Measurements from ENCODE around the gene ADRM1.

ADRM1 gene

GRCh38 chr20:62326559-62326958, 23.8 kb downstream of the ADRM1 start:
- no peak overlapping the region for H3K4me3 ChIP-seq (ENCODE audit: low read depth, low read length)
- no peak for DNase-seq (ENCODE audit: low read depth, low spot score)
- in situ Hi-C loops (cut with HindIII; ENCODE audit: low sequenced_read_pairs), result no loop called here
- no peak for TF ChIP-seq CTCF (IDR thresholded peaks at IDR 0.05; ENCODE audit: low read depth, low read length)

GRCh38 chr20:62326959-62327725, 24.3 kb downstream of the ADRM1 start:
- no peak overlapping the region for H3K4me3 ChIP-seq (ENCODE audit: low read depth, low read length)
- in situ Hi-C loops (cut with HindIII; ENCODE audit: low sequenced_read_pairs), result no loop called here
- DNase-seq (ENCODE audit: low read depth, low spot score), result no peak
- no peak for TF ChIP-seq CTCF (IDR thresholded peaks at IDR 0.05; ENCODE audit: low read depth, low read length)

- in situ Hi-C loops (cut with HindIII; ENCODE audit: low sequenced_read_pairs), result no loop called here
- DNase-seq (ENCODE audit: low read depth, low spot score), result no peak
- no peak for TF ChIP-seq CTCF (IDR thresholded peaks at IDR 0.05; ENCODE audit: low read depth, low read length)
- H3K4me3 ChIP-seq (ENCODE audit: low read depth, low read length), result no peak overlapping the region
Observed at GRCh38 chr20:62327726-62328495, 25.1 kb downstream of the ADRM1 start.

- no peak for TF ChIP-seq CTCF (IDR thresholded peaks at IDR 0.05; ENCODE audit: low read depth, low read length)
- no peak for DNase-seq (ENCODE audit: low read depth, low spot score)
- no peak overlapping the region for H3K4me3 ChIP-seq (ENCODE audit: low read depth, low read length)
- in situ Hi-C loops (cut with HindIII; ENCODE audit: low sequenced_read_pairs), result no loop called here
Observed at GRCh38 chr20:62328684-62329388, 26.0 kb downstream of the ADRM1 start.

GRCh38 chr20:62329389-62330377, 26.9 kb downstream of the ADRM1 start:
- H3K4me3 ChIP-seq (ENCODE audit: low read depth, low read length), result no peak overlapping the region
- DNase-seq (ENCODE audit: low read depth, low spot score), result no peak
- in situ Hi-C loops (cut with HindIII; ENCODE audit: low sequenced_read_pairs), result no loop called here
- TF ChIP-seq CTCF (IDR thresholded peaks at IDR 0.05; ENCODE audit: low read depth, low read length), result no peak

Data from astrocyte of the spinal cord (primary cell).